GM18909 (cell line): ENCODE measurements around the gene MYOG.

Experiments used
- ATAC-seq: cut with Tn5 transposase; IDR thresholded peaks from one replicate; pipeline ENCODE4 v1.9.1; 2021; ENCODE audit warnings: mild to moderate bottlenecking; ENCODE audit not compliant: unreplicated experiment, poor library complexity

MYOG gene

GRCh38 chr1:203091761-203092330 is 6.0 kb upstream of the MYOG start:
- no peak for ATAC-seq

GRCh38 chr1:203091199-203091477 is 5.3 kb upstream of the MYOG start:
- no peak for ATAC-seq

GRCh38 chr1:203090421-203091198 is 4.8 kb upstream of the MYOG start:
- no peak for ATAC-seq

GRCh38 chr1:203089651-203090045 is 3.8 kb upstream of the MYOG start:
- no peak for ATAC-seq

- ATAC-seq, result no peak
These were observed 3.3 kb upstream of the MYOG start for GRCh38 chr1:203089001-203089650.

GRCh38 chr1:203088441-203088840 is 2.6 kb upstream of the MYOG start:
- no peak for ATAC-seq

GRCh38 chr1:203086992-203087763 is 1.4 kb upstream of the MYOG start:
- ATAC-seq, result no peak

- no peak for ATAC-seq
These were observed 954 bp downstream of the MYOG start for GRCh38 chr1:203084588-203085527.

GRCh38 chr1:203083463-203083921 is 2.3 kb downstream of the MYOG start:
- ATAC-seq, result no peak

- ATAC-seq, result no peak
These were observed 3.0 kb downstream of the MYOG start for GRCh38 chr1:203082571-203083462.

GRCh38 chr1:203082231-203082505 is 3.6 kb downstream of the MYOG start:
- no peak for ATAC-seq

- ATAC-seq, result no peak
These were observed 4.2 kb downstream of the MYOG start for GRCh38 chr1:203081465-203082230.

GRCh38 chr1:203080456-203080855 is 5.4 kb downstream of the MYOG start:
- ATAC-seq, result no peak

- ATAC-seq, result no peak
These were observed 7.3 kb downstream of the MYOG start for GRCh38 chr1:203078478-203078877.

GRCh38 chr1:203077956-203078355 is 7.9 kb downstream of the MYOG start:
- no peak for ATAC-seq

- ATAC-seq, result no peak
These were observed 8.4 kb downstream of the MYOG start for GRCh38 chr1:203077367-203077766.

- ATAC-seq, result no peak
These were observed 9.7 kb downstream of the MYOG start for GRCh38 chr1:203076031-203076511.
